ENCODE measurements around the gene DNAH5. TPM values are rescaled to one million over a fixed set of nuclear protein-coding genes. Genes with fewer than 3 reads are reported as not detected.

DNAH5 gene
- total RNA-seq, 3 donors from 2014 or later: 0.48 to 14.4 (median 3.8) TPM

- Histone ChIP-seq H3K27me3 (no peaks in the 10 kb centered on the region), H3K9me3 (no peaks in the 10 kb centered on the region), H3K27ac (no peak overlapping the region), H3K4me3 (no peak overlapping the region), H3K36me3 (no peaks in the 10 kb centered on the region), H3K4me1 (no peaks in the 10 kb centered on the region)
- intact Hi-C loops (cut with DNase I; ENCODE audit: low total_unique reads): no loop called here
- TF ChIP-seq POLR2A (IDR thresholded peaks at IDR 0.05) (no peak), POLR2AphosphoS5 (IDR thresholded peaks at IDR 0.05) (no peak), CTCF (IDR thresholded peaks at IDR 0.05) (peak in 2 of 3 donors; percentile 15 to 38)
- no peak for DNase-seq (ENCODE audit: low spot score in 2 of 2)
These were observed 32.7 kb upstream of the DNAH5 start for GRCh38 chr5:13976867-13977830.

GRCh38 chr5:13976223-13976622 lies 31.7 kb upstream of the DNAH5 start:
- intact Hi-C loops (cut with DNase I; ENCODE audit: low total_unique reads): no loop called here
- no peak for TF ChIP-seq POLR2AphosphoS5 (IDR thresholded peaks at IDR 0.05)
- no peak for TF ChIP-seq CTCF (IDR thresholded peaks at IDR 0.05)
- no peak for TF ChIP-seq POLR2A (IDR thresholded peaks at IDR 0.05)
- Histone ChIP-seq H3K27me3 (no peaks in the 10 kb centered on the region), H3K36me3 (no peaks in the 10 kb centered on the region), H3K27ac (no peak overlapping the region), H3K4me1 (no peaks in the 10 kb centered on the region), H3K9me3 (no peaks in the 10 kb centered on the region), H3K4me3 (no peak overlapping the region)
- no peak for DNase-seq (ENCODE audit: low spot score in 2 of 2)

GRCh38 chr5:13975246-13975645 lies 30.8 kb upstream of the DNAH5 start:
- TF ChIP-seq POLR2A (IDR thresholded peaks at IDR 0.05): no peak
- TF ChIP-seq POLR2AphosphoS5 (IDR thresholded peaks at IDR 0.05): no peak
- TF ChIP-seq CTCF (IDR thresholded peaks at IDR 0.05): no peak
- H3K27ac ChIP-seq: no peak overlapping the region
- no peak overlapping the region for H3K4me3 ChIP-seq
- intact Hi-C loops (cut with DNase I; ENCODE audit: low total_unique reads): no loop called here
- no peak for DNase-seq (ENCODE audit: low spot score in 2 of 2)
- H3K9me3 ChIP-seq: no peaks in the 10 kb centered on the region
- no peaks in the 10 kb centered on the region for H3K27me3 ChIP-seq
- H3K4me1 ChIP-seq: no peaks in the 10 kb centered on the region
- no peaks in the 10 kb centered on the region for H3K36me3 ChIP-seq

- Histone ChIP-seq H3K4me3 (no peak overlapping the region), H3K4me1 (no peaks in the 10 kb centered on the region), H3K27me3 (no peaks in the 10 kb centered on the region), H3K27ac (no peak overlapping the region), H3K36me3 (no peaks in the 10 kb centered on the region), H3K9me3 (no peaks in the 10 kb centered on the region)
- DNase-seq (ENCODE audit: low spot score in 2 of 2): no peak
- intact Hi-C loops (cut with DNase I; ENCODE audit: low total_unique reads): no loop called here
- TF ChIP-seq POLR2A (IDR thresholded peaks at IDR 0.05) (no peak), CTCF (IDR thresholded peaks at IDR 0.05) (no peak), POLR2AphosphoS5 (IDR thresholded peaks at IDR 0.05) (no peak)
These were observed 29.2 kb upstream of the DNAH5 start for GRCh38 chr5:13973724-13974123.

- intact Hi-C loops (cut with DNase I; ENCODE audit: low total_unique reads): no loop called here
- no peak for DNase-seq (ENCODE audit: low spot score in 2 of 2)
- no peaks in the 10 kb centered on the region for H3K27me3 ChIP-seq
- no peaks in the 10 kb centered on the region for H3K4me1 ChIP-seq
- H3K4me3 ChIP-seq: no peak overlapping the region
- peaks cover 0 to 6% of the 10 kb centered on the region in 2 donors for H3K9me3 ChIP-seq
- no peaks in the 10 kb centered on the region for H3K36me3 ChIP-seq
- H3K27ac ChIP-seq: no peak overlapping the region
- TF ChIP-seq POLR2A (IDR thresholded peaks at IDR 0.05) (no peak), POLR2AphosphoS5 (IDR thresholded peaks at IDR 0.05) (no peak), CTCF (IDR thresholded peaks at IDR 0.05) (no peak)
These were observed 27.5 kb upstream of the DNAH5 start for GRCh38 chr5:13972029-13972428.
